Measurements from ENCODE around the gene FCRLA.

- no peak for TF ChIP-seq REST (IDR thresholded peaks at IDR 0.05)
- no peak for TF ChIP-seq BHLHE40 (IDR thresholded peaks at IDR 0.05; ENCODE audit: low read depth, low read length)
- TF ChIP-seq POLR2A (IDR thresholded peaks at IDR 0.05; ENCODE audit: low read length): no peak
- TF ChIP-seq ZSCAN20 (CRISPR knock-in tag; IDR thresholded peaks at IDR 0.05): no peak
- TF ChIP-seq CHD2 (IDR thresholded peaks at IDR 0.05; ENCODE audit: low read length, partially characterized antibody): no peak
- TF ChIP-seq SREBF2 (IDR thresholded peaks at IDR 0.05): no peak
- TF ChIP-seq CTCF (IDR thresholded peaks at IDR 0.05): no peak
- TF ChIP-seq SMC3 (IDR thresholded peaks at IDR 0.05): no peak
- TF ChIP-seq MAZ (IDR thresholded peaks at IDR 0.05; ENCODE audit: borderline replicate concordance, low read depth, low read length): no peak
Measured at GRCh38 chr1:161719325-161719611, 12.2 kb downstream of the FCRLA start.

Data from A549 (cell line).